T follicular helper cell (primary cell): ENCODE data around the gene KCTD10.
A peak's percentile ranks its signal among the peaks of the same experiment; 100 is the strongest.

Experiments used
- DNase-seq: peaks from one replicate; pipeline ENCODE4 v3.0.0-alpha.2; 2020; ENCODE audit warnings: low read depth
- total RNA-seq, 2 experiments: gene quantifications; one replicate each; lab custom pipeline; 2026; lab: John Stamatoyannopoulos, UW

The KCTD10 gene
- 56.3 to 67.4 reads per million in 2 experiments for total RNA-seq

DNA sequence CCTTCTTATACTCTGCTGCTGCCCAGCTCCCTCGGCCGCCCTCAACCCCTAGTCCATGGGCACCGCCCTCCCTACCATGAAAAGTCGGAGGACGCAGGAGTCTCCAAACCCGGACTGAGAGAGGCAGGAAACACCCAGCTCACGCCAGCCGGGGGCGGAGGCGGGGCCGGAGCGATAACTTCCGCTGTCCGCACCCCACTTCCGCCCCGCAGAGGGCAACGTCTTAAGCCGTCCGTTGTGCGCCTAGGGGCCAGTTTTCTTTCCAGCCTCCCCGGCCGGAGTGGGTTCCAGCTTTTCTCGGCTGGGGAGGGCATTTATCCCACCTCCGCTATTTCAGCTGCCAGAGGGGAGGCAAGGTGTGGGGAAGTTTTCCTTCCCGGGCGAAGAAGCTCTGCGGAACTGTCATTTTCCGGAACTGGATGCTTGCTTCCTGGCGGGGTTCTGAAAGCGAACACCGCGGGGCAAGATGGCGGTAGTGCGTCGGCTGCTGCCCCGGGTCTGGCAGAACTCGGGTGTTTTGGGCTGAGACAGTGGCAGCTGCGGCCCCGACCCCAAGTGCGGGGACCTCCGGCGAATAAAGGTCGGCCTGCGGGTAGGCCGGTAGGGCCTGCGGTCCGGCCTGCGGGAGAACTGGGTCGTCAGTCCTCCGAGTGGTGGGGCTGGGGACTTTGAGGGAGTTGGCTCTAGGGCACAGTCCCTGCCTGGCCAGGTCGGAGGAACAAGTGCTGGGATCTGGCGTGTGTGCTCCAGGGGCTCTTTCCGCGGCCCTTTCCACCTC is at the start of gene KCTD10, which contains the start of gene UBE3B:
KCTD10 (minus strand) TSS at position 116 of the 778 bp plus-strand sequence; CDS start at position 78, 38 bp downstream.
UBE3B (plus strand) TSS at position 450 of the 778 bp plus-strand sequence. CDS start 5,918 bp downstream, outside the sequence.
- peak; percentile 78 for DNase-seq

DNA sequence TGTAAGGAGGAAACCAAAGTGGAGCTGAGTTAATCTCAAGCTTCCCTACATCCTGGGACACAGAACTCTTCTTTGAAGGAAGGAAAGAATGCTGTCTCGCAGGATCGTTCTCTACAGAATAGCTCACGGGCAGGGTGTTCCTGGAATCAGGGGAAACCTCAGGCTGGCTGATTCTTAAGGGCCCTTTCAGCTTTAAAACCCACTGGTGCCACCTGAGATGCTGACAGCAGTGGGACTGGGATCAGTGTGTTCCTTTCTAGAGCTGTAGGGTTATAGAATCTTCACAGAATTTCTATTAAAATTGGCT is 48.1 kb upstream of the KCTD10 start:
- no peak for DNase-seq

- no peak for DNase-seq
Measured at GRCh38 chr12:109524466-109525278, 47.6 kb upstream of the KCTD10 start.

- no peak for DNase-seq
Measured at GRCh38 chr12:109523504-109523903, 46.4 kb upstream of the KCTD10 start.

DNA sequence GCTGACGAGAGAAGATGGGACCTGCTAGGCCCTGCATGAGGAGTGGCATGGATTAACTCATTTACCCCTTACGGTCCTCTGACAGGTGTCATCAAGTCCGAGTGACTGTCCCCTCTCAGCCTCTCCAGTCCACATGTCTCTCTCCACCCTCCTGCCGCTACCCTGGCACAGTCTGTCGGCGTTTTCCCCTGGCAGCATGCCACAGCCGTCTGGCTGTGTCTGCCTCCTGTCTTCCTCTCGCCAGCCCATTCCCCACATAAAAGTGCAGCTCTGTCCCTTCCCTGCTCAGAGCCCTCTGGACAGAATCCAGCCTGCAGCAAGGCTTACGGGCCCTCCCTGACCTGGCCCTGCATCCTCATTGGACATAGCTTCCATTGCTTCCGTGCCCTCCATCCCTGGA is 46.0 kb upstream of the KCTD10 start:
- DNase-seq = no peak

GRCh38 chr12:109521831-109522230 is 44.7 kb upstream of the KCTD10 start:
- no peak for DNase-seq

DNA sequence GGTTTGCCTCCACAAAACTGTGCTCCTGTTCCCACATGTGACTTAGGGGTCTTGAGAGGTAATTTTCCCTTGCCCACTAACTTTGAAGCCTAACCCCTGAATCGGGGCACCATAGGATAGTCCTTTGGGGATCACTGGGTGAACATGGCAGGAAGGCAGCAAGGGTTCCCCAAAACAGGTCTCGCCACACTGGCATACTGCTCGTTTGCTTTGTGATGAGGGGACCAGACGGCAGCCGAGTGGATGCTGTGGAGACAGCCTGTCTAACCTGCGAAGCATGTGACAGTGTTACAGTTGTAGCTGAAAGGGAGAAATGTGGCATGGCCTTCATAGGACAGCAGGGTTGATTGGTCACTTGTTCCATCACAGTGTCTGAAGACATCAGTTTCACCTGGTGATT is 42.7 kb upstream of the KCTD10 start:
- DNase-seq = no peak

DNA sequence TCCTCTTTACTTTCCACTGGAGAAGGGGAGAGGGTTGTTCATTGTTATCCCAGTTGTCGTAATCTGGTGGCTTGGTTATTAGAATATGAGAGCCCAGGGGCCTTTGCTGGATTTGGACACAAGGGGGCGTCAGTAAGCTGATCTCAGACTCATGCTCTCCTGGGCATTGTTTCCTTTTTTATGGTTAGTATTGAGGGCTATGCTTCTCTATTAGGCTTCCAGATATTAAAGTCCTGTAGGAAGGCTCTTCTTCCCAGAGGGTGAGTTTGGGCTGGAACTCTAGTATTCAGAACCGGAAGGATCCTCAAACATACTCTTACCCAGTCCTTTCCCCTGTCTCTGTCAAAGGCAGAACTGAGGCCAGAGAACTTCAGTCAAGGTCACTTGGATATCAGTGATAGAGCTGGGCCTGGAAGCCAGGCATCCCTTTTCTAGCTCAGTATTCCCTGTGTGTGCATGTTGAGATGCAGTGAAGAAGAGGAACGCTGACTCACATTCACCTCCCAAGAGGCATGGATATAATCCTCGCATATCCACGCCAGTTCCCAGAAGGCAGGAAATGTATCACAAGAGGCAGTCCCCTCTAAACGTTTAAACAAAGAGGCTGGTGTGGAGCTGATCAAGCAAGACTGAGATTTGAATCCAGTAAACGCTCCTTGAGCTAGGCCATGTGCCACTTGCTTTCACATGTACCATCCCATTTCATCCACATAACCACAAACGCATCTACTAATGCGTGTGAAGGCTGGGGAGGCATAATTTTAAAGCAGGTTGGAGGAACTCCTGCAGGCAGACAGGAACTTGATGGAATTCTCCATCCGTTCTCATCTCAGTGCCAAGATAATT is 41.9 kb upstream of the KCTD10 start:
- DNase-seq = peak; percentile 35

DNA sequence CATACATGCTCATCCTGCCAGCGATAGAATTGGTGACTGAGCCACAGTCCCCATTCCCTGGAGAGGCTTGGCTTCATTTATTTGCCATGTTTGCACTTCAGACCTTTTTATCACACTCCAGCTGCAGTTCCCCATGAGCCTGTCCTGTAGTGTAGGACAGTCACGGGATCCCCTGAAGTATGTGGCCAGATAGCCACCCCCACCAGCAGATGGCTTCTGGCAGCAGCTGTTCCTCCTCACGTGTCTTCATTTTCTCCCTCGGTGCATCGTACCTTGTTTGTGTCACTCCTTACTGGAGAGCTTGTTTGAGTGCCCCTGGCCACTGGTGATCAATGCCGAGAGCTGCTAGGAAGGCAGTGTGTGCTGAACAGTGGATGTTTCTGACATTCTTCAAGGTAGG is 40.5 kb upstream of the KCTD10 start:
- no peak for DNase-seq

DNA sequence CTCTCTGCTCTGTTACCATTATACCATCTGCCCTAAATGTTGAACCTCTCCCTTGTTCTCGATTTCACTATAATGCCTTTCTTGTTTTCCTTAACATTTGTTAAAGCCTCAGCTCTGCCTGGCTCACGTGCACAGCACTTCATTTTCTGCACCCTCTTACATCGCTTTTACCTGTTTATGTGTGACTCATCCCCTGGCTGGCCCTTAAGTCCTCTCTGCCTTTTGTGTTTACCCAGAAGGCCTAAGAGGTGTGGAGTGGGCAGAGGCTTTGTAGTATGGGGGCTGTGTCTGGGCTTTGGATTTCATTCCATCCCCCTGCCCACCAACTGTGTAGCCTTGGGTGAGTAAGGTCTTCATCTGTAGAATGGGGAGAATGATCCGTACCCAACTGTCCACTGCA is 36.9 kb upstream of the KCTD10 start:
- no peak for DNase-seq

GRCh38 chr12:109513051-109513450 is 36.0 kb upstream of the KCTD10 start:
- no peak for DNase-seq

GRCh38 chr12:109512608-109513007 is 35.5 kb upstream of the KCTD10 start:
- DNase-seq = no peak

GRCh38 chr12:109510196-109510595 is 33.1 kb upstream of the KCTD10 start:
- no peak for DNase-seq

GRCh38 chr12:109504068-109504467 is 27.0 kb upstream of the KCTD10 start:
- no peak for DNase-seq

GRCh38 chr12:109503611-109504010 is 26.5 kb upstream of the KCTD10 start:
- DNase-seq = no peak

DNA sequence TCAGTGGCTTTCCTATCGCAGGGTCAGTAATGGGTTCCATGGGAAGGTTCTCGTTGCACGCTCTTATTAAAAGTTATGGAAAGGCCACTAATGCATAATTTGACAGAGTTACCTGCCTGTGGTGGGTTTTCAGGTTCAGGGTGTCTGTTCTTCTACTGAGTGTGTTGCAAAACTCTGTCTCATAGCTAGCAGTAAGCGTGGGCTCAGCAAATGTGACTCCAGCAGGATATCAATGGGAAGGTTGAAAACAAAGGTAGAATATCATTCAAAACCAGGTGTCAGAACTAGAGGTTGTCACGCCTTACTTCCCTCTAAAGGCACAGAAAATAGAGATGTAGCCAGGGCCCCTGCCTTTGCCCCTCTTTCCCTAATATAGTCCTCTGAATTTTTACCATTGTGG is 25.2 kb upstream of the KCTD10 start:
- no peak for DNase-seq

GRCh38 chr12:109501299-109501698 is 24.2 kb upstream of the KCTD10 start:
- DNase-seq = no peak

GRCh38 chr12:109500406-109501185 is 23.5 kb upstream of the KCTD10 start:
- DNase-seq = no peak

GRCh38 chr12:109497675-109498074 is 20.6 kb upstream of the KCTD10 start:
- no peak for DNase-seq

DNA sequence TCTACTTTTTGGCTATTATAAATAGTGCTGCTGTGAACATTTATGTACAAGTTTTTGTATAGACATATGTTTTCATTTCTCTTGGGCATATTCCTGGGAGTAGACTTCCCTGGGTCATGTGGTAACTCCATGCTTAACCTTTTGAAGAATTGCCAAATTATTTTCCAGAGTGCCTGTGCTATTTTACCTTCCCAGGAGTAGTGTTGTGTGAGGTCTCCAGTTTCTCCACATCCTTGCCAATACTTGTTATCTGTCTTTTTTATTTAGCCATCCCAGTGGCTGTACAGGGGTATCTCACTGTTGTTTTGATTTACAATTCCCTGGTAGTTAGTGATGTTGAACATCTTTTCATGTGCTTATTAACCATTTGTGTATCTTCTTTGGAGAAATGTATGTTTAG is 19.2 kb upstream of the KCTD10 start:
- DNase-seq = no peak

GRCh38 chr12:109495012-109495411 is 17.9 kb upstream of the KCTD10 start:
- DNase-seq = no peak
